RWPE2 (cell line): ENCODE data around the gene CFAP20DC.
"Not testable (repeated sequence)": the region's sequence is repeated elsewhere in the genome, so short reads cannot be mapped to it uniquely, and the experiment has no call there.

Source experiments
- ATAC-seq: fragments of 200-7000 bp; cut with Tn5 transposase; 3 replicates; pipeline ENCODE4 v1.9.1; 2021; ENCODE audit warnings: low read depth
- DNase-seq: peaks from one replicate; pipeline ENCODE4 v3.0.0-alpha.2; 2020; ENCODE audit warnings: low spot score
- H3K27ac ChIP-seq: fragments of 450-650 bp; 2 replicates; pipeline ENCODE4 v1.5.1; 2017; ENCODE audit warnings: mild to moderate bottlenecking; ENCODE audit not compliant: poor library complexity, severe bottlenecking
- H3K27me3 ChIP-seq: fragments of 250-450 bp; sonication (Bioruptor Pico); 2 replicates; pipeline ENCODE4 v1.5.1; 2021; ENCODE audit warnings: mild to moderate bottlenecking, moderate library complexity; ENCODE audit not compliant: insufficient read depth, poor library complexity, severe bottlenecking
- H3K36me3 ChIP-seq: fragments of 250-450 bp; sonication (Bioruptor Pico); 2 replicates; pipeline ENCODE4 v1.5.1; 2020; ENCODE audit warnings: low read depth, mild to moderate bottlenecking, moderate library complexity
- H3K4me1 ChIP-seq: fragments of 250-450 bp; sonication (Bioruptor Pico); 2 replicates; pipeline ENCODE4 v1.5.1; 2021; ENCODE audit warnings: mild to moderate bottlenecking, moderate library complexity; ENCODE audit not compliant: insufficient read depth, poor library complexity, severe bottlenecking
- H3K4me3 ChIP-seq: fragments of 250-450 bp; sonication (Bioruptor Pico); 2 replicates; pipeline ENCODE4 v1.5.1; 2021; ENCODE audit warnings: mild to moderate bottlenecking, moderate library complexity; ENCODE audit not compliant: severe bottlenecking
- H3K9me3 ChIP-seq: fragments of 250-450 bp; sonication (Bioruptor Pico); 2 replicates; pipeline ENCODE4 v1.5.1; 2021; ENCODE audit warnings: mild to moderate bottlenecking, moderate library complexity; ENCODE audit not compliant: severe bottlenecking
- CTCF ChIP-seq: fragments of 450-650 bp; IDR thresholded peaks from one replicate; pipeline ENCODE4 v1.5.1; 2017; ENCODE audit warnings: mild to moderate bottlenecking, moderate library complexity; ENCODE audit not compliant: poor library complexity, severe bottlenecking

Gene CFAP20DC

GRCh38 chr3:58704745-58705144 is 345.1 kb downstream of the CFAP20DC start:
- TF ChIP-seq CTCF, result no peak
- Histone ChIP-seq H3K4me1 (no peaks in the 10 kb centered on the region), H3K27me3 (no peaks in the 10 kb centered on the region), H3K36me3 (no peaks in the 10 kb centered on the region), H3K27ac (no peak overlapping the region), H3K9me3 (no peaks in the 10 kb centered on the region), H3K4me3 (no peak overlapping the region)
- ATAC-seq (no peak), DNase-seq (no peak)

GRCh38 chr3:58704304-58704703 is 345.5 kb downstream of the CFAP20DC start:
- not testable (repeated sequence) for ATAC-seq, H3K4me1 ChIP-seq, H3K9me3 ChIP-seq, H3K4me3 ChIP-seq, H3K27ac ChIP-seq, H3K27me3 ChIP-seq, H3K36me3 ChIP-seq, DNase-seq

GRCh38 chr3:58698246-58698645 is 351.6 kb downstream of the CFAP20DC start:
- no peaks in the 10 kb centered on the region for H3K36me3 ChIP-seq
- H3K27ac ChIP-seq, result no peak overlapping the region
- no peaks in the 10 kb centered on the region for H3K9me3 ChIP-seq
- no peak overlapping the region for H3K4me3 ChIP-seq
- no peak for TF ChIP-seq CTCF
- H3K27me3 ChIP-seq, result no peaks in the 10 kb centered on the region
- ATAC-seq, result no peak
- DNase-seq, result no peak
- no peaks in the 10 kb centered on the region for H3K4me1 ChIP-seq

- no peaks in the 10 kb centered on the region for H3K27me3 ChIP-seq
- ATAC-seq, result no peak
- no peak for DNase-seq
- no peak overlapping the region for H3K4me3 ChIP-seq
- H3K27ac ChIP-seq, result no peak overlapping the region
- no peaks in the 10 kb centered on the region for H3K36me3 ChIP-seq
- no peaks in the 10 kb centered on the region for H3K4me1 ChIP-seq
- no peak for TF ChIP-seq CTCF
- no peaks in the 10 kb centered on the region for H3K9me3 ChIP-seq
These were observed 352.3 kb downstream of the CFAP20DC start for GRCh38 chr3:58697561-58697960.

GRCh38 chr3:58696813-58697212 is 353.0 kb downstream of the CFAP20DC start:
- H3K4me1 ChIP-seq, H3K9me3 ChIP-seq, H3K4me3 ChIP-seq, H3K27me3 ChIP-seq, H3K27ac ChIP-seq, DNase-seq, ATAC-seq, H3K36me3 ChIP-seq: not testable (repeated sequence)

- H3K4me3 ChIP-seq, result no peak overlapping the region
- no peak for ATAC-seq
- H3K27ac ChIP-seq, result no peak overlapping the region
These were observed 353.7 kb downstream of the CFAP20DC start for GRCh38 chr3:58696093-58696492.

GRCh38 chr3:58695284-58695683 is 354.5 kb downstream of the CFAP20DC start:
- not testable (repeated sequence) for H3K27ac ChIP-seq, H3K36me3 ChIP-seq, H3K9me3 ChIP-seq, H3K4me3 ChIP-seq, ATAC-seq, DNase-seq, H3K4me1 ChIP-seq, H3K27me3 ChIP-seq

More at GRCh38 chr3:58696093-58696492, 353.7 kb downstream of the CFAP20DC start:
- no peak for TF ChIP-seq CTCF
- no peaks in the 10 kb centered on the region for H3K36me3 ChIP-seq
- H3K9me3 ChIP-seq, result peaks cover 4% of the 10 kb centered on the region
- no peaks in the 10 kb centered on the region for H3K27me3 ChIP-seq
- DNase-seq, result no peak
- no peaks in the 10 kb centered on the region for H3K4me1 ChIP-seq
